Testis (tissue), 3 donors: ENCODE measurements around the gene STAU1. TPM values are rescaled to one million over a fixed set of nuclear protein-coding genes. Genes with fewer than 3 reads are reported as not detected.
"Not testable (repeated sequence)": the region's sequence is repeated elsewhere in the genome, so short reads cannot be mapped to it uniquely, and the experiment has no call there.

ENCODE experiments used
- DNase-seq: peaks from one replicate; pipeline ENCODE4 v3.0.0-alpha.2; 2019
- H3K27ac ChIP-seq, 2 donors: fragments of 200-600 bp; sonication (generic); one replicate each; pipeline ENCODE4 v1.5.1; 2019
- H3K27me3 ChIP-seq: fragments of 200-600 bp; sonication (generic); one replicate; pipeline ENCODE4 v1.5.1; 2019
- H3K36me3 ChIP-seq: fragments of 200-600 bp; sonication (generic); one replicate; pipeline ENCODE4 v1.5.1; 2017; ENCODE audit warnings: low read depth; ENCODE audit errors: missing control alignments
- H3K4me1 ChIP-seq: fragments of 200-600 bp; sonication (generic); one replicate; pipeline ENCODE4 v1.5.1; 2019
- H3K4me3 ChIP-seq, 2 donors: fragments of 200-600 bp; sonication (generic); one replicate each; pipeline ENCODE4 v1.5.1; 2017 to 2019
- H3K9me3 ChIP-seq: fragments of 200-600 bp; sonication (generic); one replicate; pipeline ENCODE4 v1.5.1; 2017
- POLR2A ChIP-seq: fragments of 450-650 bp; IDR thresholded peaks from one replicate; pipeline ENCODE4 v1.6.1; 2017; ENCODE audit warnings: antibody characterized with exemption, mild to moderate bottlenecking, moderate library complexity
- WGBS, 2 donors: methylation state at CpG; one replicate each; pipeline ENCODE4 v1.1.5; 2018; 5-methylcytosine and 5-hydroxymethylcytosine counted together
- intact Hi-C: fragments of 100-400 bp; cut with DNase I; formaldehyde crosslinking; loops from one replicate; pipeline ENCODE4 v1.15.1; 2023; ENCODE audit warnings: low total_unique reads
- polyA plus RNA-seq: library from polyadenylated mRNA; stranded (reverse); fragments of 350-450 nt; fragmentation: Illumina TruSeq; extraction: RNeasy Lipid Tissue Mini Kit (QIAGEN cat#74804); gene quantifications from one replicate; pipeline ENCODE4 v1.2.3, GENCODE V29; 2014; ENCODE audit warnings: low read depth, low replicate concordance; ENCODE audit not compliant: insufficient read depth
- total RNA-seq, 2 donors: library from RNA; depleted of rRNA; stranded (reverse); fragments of >200 nt; gene quantifications; one replicate each; pipeline ENCODE4 v1.2.3, GENCODE V29; 2016
- TF ChIP-seq, protein P1 (sequence below), 3 experiments: fragments of 450-650 bp in 2 of 3; fragments of 200-600 bp in 1 of 3; sonication (generic) in 1 of 3; IDR thresholded peaks; one replicate each; pipeline ENCODE4 v1.5.1; 2016 to 2019; ENCODE audit warnings: antibody characterized with exemption in 3 of 3, mild to moderate bottlenecking in 2 of 3, moderate library complexity in 1 of 3

The STAU1 gene
- total and polyA plus RNA-seq, 3 donors from 2014 or later = 77.3 to 95.4 (median 85.0) TPM

DNA sequence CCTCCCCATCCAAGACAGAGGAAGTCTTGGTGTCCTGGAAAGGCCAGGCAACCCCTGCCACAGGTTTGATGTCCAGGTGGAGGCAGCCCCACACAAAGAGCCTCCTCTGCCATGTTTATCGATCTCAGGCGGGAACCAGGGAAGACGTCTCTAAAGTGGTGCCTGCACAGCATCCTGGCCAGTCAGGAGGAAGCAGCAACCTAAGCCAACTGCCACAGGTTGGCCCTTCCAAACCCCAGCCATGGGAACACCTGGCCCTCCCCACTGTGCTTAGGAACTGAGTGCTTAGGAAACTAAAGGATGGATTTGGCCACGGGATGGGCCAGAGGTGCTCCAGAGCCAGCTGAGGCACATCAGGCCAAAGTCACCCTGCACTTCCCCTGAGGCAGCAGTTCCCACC lies 85.1 kb downstream of the STAU1 start:
- TF ChIP-seq POLR2A = no peak
- Histone ChIP-seq H3K4me3 (no peak overlapping the region), H3K36me3 (no peaks in the 10 kb centered on the region), H3K9me3 (no peaks in the 10 kb centered on the region), H3K27me3 (no peaks in the 10 kb centered on the region), H3K4me1 (peaks cover 12% of the 10 kb centered on the region), H3K27ac (no peak overlapping the region)
- 86 to 98% methylated on average over 4 of the region's 4 CpGs for WGBS, 2 donors
- intact Hi-C loops = no loop called here
- DNase-seq = no peak

GRCh38 chr20:49100972-49101371 lies 87.2 kb downstream of the STAU1 start:
- 74% methylated on average over 4 of the region's 4 CpGs for WGBS, 2 donors
- peaks cover 6% of the 10 kb centered on the region for H3K4me1 ChIP-seq
- no peaks in the 10 kb centered on the region for H3K9me3 ChIP-seq
- H3K27ac ChIP-seq = no peak overlapping the region
- intact Hi-C loops = no loop called here
- no peaks in the 10 kb centered on the region for H3K36me3 ChIP-seq
- H3K27me3 ChIP-seq = no peaks in the 10 kb centered on the region
- TF ChIP-seq, protein P1, sequence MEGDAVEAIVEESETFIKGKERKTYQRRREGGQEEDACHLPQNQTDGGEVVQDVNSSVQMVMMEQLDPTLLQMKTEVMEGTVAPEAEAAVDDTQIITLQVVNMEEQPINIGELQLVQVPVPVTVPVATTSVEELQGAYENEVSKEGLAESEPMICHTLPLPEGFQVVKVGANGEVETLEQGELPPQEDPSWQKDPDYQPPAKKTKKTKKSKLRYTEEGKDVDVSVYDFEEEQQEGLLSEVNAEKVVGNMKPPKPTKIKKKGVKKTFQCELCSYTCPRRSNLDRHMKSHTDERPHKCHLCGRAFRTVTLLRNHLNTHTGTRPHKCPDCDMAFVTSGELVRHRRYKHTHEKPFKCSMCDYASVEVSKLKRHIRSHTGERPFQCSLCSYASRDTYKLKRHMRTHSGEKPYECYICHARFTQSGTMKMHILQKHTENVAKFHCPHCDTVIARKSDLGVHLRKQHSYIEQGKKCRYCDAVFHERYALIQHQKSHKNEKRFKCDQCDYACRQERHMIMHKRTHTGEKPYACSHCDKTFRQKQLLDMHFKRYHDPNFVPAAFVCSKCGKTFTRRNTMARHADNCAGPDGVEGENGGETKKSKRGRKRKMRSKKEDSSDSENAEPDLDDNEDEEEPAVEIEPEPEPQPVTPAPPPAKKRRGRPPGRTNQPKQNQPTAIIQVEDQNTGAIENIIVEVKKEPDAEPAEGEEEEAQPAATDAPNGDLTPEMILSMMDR (IDR thresholded peaks at IDR 0.05) = no peak
- TF ChIP-seq POLR2A = no peak
- no peak for DNase-seq
- no peak overlapping the region for H3K4me3 ChIP-seq

- H3K27me3 ChIP-seq, H3K27ac ChIP-seq, H3K36me3 ChIP-seq, H3K4me3 ChIP-seq, H3K9me3 ChIP-seq, H3K4me1 ChIP-seq, DNase-seq, intact Hi-C loops: not testable (repeated sequence)
- 77 to 86% methylated on average over 5 of the region's 5 CpGs for WGBS, 2 donors
Observed at GRCh38 chr20:49100292-49100691, 87.8 kb downstream of the STAU1 start.

DNA sequence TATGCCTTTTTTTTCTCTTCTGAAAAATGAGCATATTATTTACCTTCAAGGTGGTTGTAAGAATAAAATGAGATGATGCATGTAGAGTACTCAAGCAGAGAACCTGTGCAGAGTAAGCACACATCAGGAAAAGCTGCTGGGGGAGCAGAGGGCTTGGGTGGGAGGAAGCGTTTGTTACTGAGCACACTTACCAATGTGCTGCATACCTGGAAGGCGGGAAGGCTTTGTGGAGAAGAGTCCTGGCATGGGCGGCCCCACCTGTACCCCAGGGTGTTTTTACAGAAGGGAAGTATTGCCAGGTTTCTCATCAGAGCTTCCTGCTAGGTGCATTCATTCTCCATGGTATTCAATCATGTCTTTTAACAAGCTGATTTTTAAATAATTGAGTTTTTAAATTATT lies 89.1 kb downstream of the STAU1 start:
- no peak overlapping the region for H3K27ac ChIP-seq

GRCh38 chr20:49098136-49098535 lies 90.0 kb downstream of the STAU1 start:
- TF ChIP-seq, protein P1 (IDR thresholded peaks at IDR 0.05) = no peak
- no peak for TF ChIP-seq POLR2A
- intact Hi-C loops = no loop called here
- no peaks in the 10 kb centered on the region for H3K4me1 ChIP-seq
- H3K4me3 ChIP-seq = no peak overlapping the region
- H3K27me3 ChIP-seq = no peaks in the 10 kb centered on the region
- H3K36me3 ChIP-seq = no peaks in the 10 kb centered on the region
- no peak for DNase-seq
- no peak overlapping the region for H3K27ac ChIP-seq
- no peaks in the 10 kb centered on the region for H3K9me3 ChIP-seq
- 87 to 92% methylated on average over 4 of the region's 4 CpGs for WGBS, 2 donors

More for the DNA sequence above, 89.1 kb downstream of the STAU1 start:
- 93 to 97% methylated on average over 3 of the region's 3 CpGs for WGBS, 2 donors
- Histone ChIP-seq H3K27me3 (no peaks in the 10 kb centered on the region), H3K9me3 (no peaks in the 10 kb centered on the region), H3K4me3 (no peak overlapping the region), H3K36me3 (no peaks in the 10 kb centered on the region), H3K4me1 (no peaks in the 10 kb centered on the region)
- no peak for DNase-seq
- intact Hi-C loops = no loop called here
- TF ChIP-seq, protein P1 (IDR thresholded peaks at IDR 0.05) = no peak
- TF ChIP-seq POLR2A = no peak

DNA sequence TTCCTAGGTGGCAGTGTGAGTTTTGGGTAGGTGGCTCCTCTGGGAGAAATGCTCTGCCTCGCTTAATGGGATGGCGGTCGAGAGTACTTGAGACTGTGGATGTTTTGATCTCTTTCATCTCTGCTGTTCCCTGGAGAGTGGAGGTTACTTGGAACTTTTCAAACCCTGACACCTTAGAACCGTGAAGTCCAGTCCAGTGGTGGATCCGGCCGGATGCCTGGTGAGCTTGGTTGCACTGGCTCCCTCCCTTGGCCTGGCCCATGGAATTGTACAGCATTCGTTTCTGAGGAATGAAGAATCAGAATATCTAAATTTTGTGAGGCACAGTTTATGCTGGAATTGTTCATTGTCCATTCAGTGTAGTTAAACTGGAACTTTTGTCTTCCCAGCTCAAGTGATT lies 91.0 kb downstream of the STAU1 start:
- no peaks in the 10 kb centered on the region for H3K27me3 ChIP-seq
- DNase-seq = no peak
- H3K36me3 ChIP-seq = no peaks in the 10 kb centered on the region
- no peak overlapping the region for H3K4me3 ChIP-seq
- no peaks in the 10 kb centered on the region for H3K4me1 ChIP-seq
- intact Hi-C loops = no loop called here
- no peaks in the 10 kb centered on the region for H3K9me3 ChIP-seq
- H3K27ac ChIP-seq = no peak overlapping the region
- TF ChIP-seq POLR2A = no peak
- TF ChIP-seq, protein P1 (IDR thresholded peaks at IDR 0.05) = no peak
- 85 to 92% methylated on average over 6 to 7 of the region's 7 CpGs for WGBS, 2 donors
